SK-N-SH (cell line): ENCODE measurements around the gene VTN. TPM values are rescaled to one million over a fixed set of nuclear protein-coding genes. Genes with fewer than 3 reads are reported as not detected.

Experiments used
- CTCF ChIA-PET: fragments of 300-600, 350-600 bp; formaldehyde crosslinking; extraction: SDS; loops from one replicate; lab custom pipeline; 2021; lab: Yijun Ruan, JAX
- POLR2A ChIA-PET: fragments of 350-600 bp; sonication (Branson Sonifier 250); formaldehyde crosslinking; extraction: SDS; loops from one replicate; lab custom pipeline; 2020; ENCODE audit warnings: antibody characterized with exemption, inconsistent platforms; lab: Yijun Ruan, JAX
- DNase-seq: peaks from one replicate; pipeline ENCODE4 v3.0.0; 2012
- H2AFZ ChIP-seq: fragments of 200-600 bp; sonication (generic); 2 replicates; pipeline ENCODE4 v1.8.1; 2016; ENCODE audit warnings: antibody characterized with exemption, mild to moderate bottlenecking, low read depth
- H3F3A ChIP-seq: fragments of 200-600 bp; sonication (generic); replicated peaks from 2 replicates; pipeline ENCODE3; 2016; ENCODE audit warnings: antibody characterized with exemption, mild to moderate bottlenecking; ENCODE audit not compliant: insufficient read depth
- H3K27ac ChIP-seq, 2 experiments: fragments of 200-500 bp in 1 of 2; fragments of 200-600 bp in 1 of 2; sonication (Bioruptor generic) in 1 of 2; sonication (generic), shearing (Covaris generic) in 1 of 2; 2 replicates each; pipeline versions ENCODE4 v1.5.1 to v1.6.1; 2014 to 2016; ENCODE audit warnings: low read depth in 2 of 2, inconsistent platforms in 1 of 2, low read length in 1 of 2, mild to moderate bottlenecking in 1 of 2, mixed read lengths in 1 of 2
- H3K27me3 ChIP-seq: fragments of 200-600 bp; sonication (generic), shearing (Covaris generic); 2 replicates; pipeline ENCODE4 v1.6.1; 2016; ENCODE audit warnings: mixed run types; ENCODE audit not compliant: insufficient read depth
- H3K36me3 ChIP-seq, 2 experiments: fragments of 200-500 bp in 1 of 2; fragments of 200-600 bp in 1 of 2; sonication (Bioruptor generic) in 1 of 2; sonication (generic) in 1 of 2; replicated peaks in 1 of 2; 2 replicates each; pipeline versions ENCODE3 to v1.5.1; 2014 to 2016; ENCODE audit warnings: low read length in 1 of 2, mild to moderate bottlenecking in 1 of 2; ENCODE audit not compliant: insufficient read depth in 2 of 2, control insufficient read depth in 1 of 2
- H3K4me1 ChIP-seq, 2 experiments: fragments of 200-500 bp in 1 of 2; fragments of 200-600 bp in 1 of 2; sonication (Bioruptor generic) in 1 of 2; sonication (generic), shearing (Covaris generic) in 1 of 2; 2 replicates each; pipeline versions ENCODE4 v1.5.1 to v1.6.1; 2014 to 2016; ENCODE audit warnings: low read depth in 1 of 2, low read length in 1 of 2, mixed run types in 1 of 2; ENCODE audit not compliant: insufficient read depth in 2 of 2, control insufficient read depth in 1 of 2
- H3K4me2 ChIP-seq: fragments of 200-600 bp; sonication (generic), shearing (Covaris generic); 2 replicates; pipeline ENCODE4 v1.6.1; 2017; ENCODE audit warnings: mixed run types
- H3K4me3 ChIP-seq, 2 experiments: fragments of 200-500 bp in 1 of 2; fragments of 200-600 bp in 1 of 2; sonication (Bioruptor generic) in 1 of 2; sonication (generic), shearing (Covaris generic) in 1 of 2; 2 replicates each; pipeline versions ENCODE4 v1.5.1 to v1.8.1; 2014 to 2016; ENCODE audit warnings: low read depth in 2 of 2, inconsistent platforms in 1 of 2, low read length in 1 of 2, mild to moderate bottlenecking in 1 of 2, mixed read lengths in 1 of 2, moderate library complexity in 1 of 2
- H3K79me2 ChIP-seq: fragments of 200-600 bp; sonication (generic); 2 replicates; pipeline ENCODE4 v1.8.1; 2017; ENCODE audit warnings: mild to moderate bottlenecking; ENCODE audit not compliant: insufficient read depth
- H3K9ac ChIP-seq: fragments of 200-600 bp; sonication (generic); 2 replicates; pipeline ENCODE4 v1.6.1; 2017; ENCODE audit warnings: mixed run types
- H3K9me2 ChIP-seq: fragments of 200-600 bp; sonication (generic); 2 replicates; pipeline ENCODE4 v1.6.1; 2017; ENCODE audit warnings: mixed run types
- H3K9me3 ChIP-seq: fragments of 200-600 bp; sonication (generic); 2 replicates; pipeline ENCODE4 v1.6.1; 2017; ENCODE audit warnings: mixed run types, mild to moderate bottlenecking, moderate library complexity
- H4K20me1 ChIP-seq: fragments of 200-600 bp; sonication (generic); 2 replicates; pipeline ENCODE4 v1.6.1; 2017; ENCODE audit warnings: mild to moderate bottlenecking, mixed run types; ENCODE audit not compliant: insufficient read depth
- CTCF ChIP-seq: fragments of 200-600 bp; sonication (generic); IDR thresholded peaks from 2 replicates; pipeline ENCODE4 v1.6.1; 2017; ENCODE audit warnings: antibody characterized with exemption, mild to moderate bottlenecking, moderate library complexity
- ELF1 ChIP-seq: IDR thresholded peaks from 2 replicates; pipeline ENCODE4 v1.4.0; 2012
- EP300 ChIP-seq, 2 experiments: IDR thresholded peaks; 2 replicates each; pipeline versions ENCODE4 v1.4.0 to v1.6.1; 2012; ENCODE audit warnings: borderline replicate concordance in 1 of 2, low read depth in 1 of 2, low read length in 1 of 2
- EZH2phosphoT487 ChIP-seq: fragments of 200-600 bp; sonication (generic); IDR thresholded peaks from 2 replicates; pipeline ENCODE4 v1.6.1; 2017; ENCODE audit warnings: low read depth, mixed run types, mild to moderate bottlenecking, antibody characterized with exemption, moderate library complexity, borderline replicate concordance
- FOXJ3 ChIP-seq: sonication (generic); formaldehyde crosslinking; IDR thresholded peaks from 2 replicates; pipeline ENCODE4 v1.5.1; 2020; ENCODE audit warnings: mild to moderate bottlenecking, missing genetic modification reagents
- FOXM1 ChIP-seq: IDR thresholded peaks from 2 replicates; pipeline ENCODE4 v1.4.0; 2012; ENCODE audit warnings: low read depth, mild to moderate bottlenecking
- IRF3 ChIP-seq: fragments of 150-350 bp; IDR thresholded peaks from 2 replicates; pipeline ENCODE4 v1.6.1; 2016; ENCODE audit warnings: mild to moderate bottlenecking, low read depth, low read length
- JUND ChIP-seq: IDR thresholded peaks from 2 replicates; pipeline ENCODE4 v1.4.0; 2012
- MAX ChIP-seq: IDR thresholded peaks from 2 replicates; pipeline ENCODE4 v1.4.0; 2012; ENCODE audit warnings: low read depth
- MEF2A ChIP-seq: IDR thresholded peaks from 2 replicates; pipeline ENCODE4 v1.4.0; 2012; ENCODE audit warnings: low read depth, borderline replicate concordance
- NRF1 ChIP-seq: IDR thresholded peaks from 2 replicates; pipeline ENCODE4 v1.6.1; 2012; ENCODE audit warnings: low read depth, mild to moderate bottlenecking, low read length
- RCOR1 ChIP-seq: fragments of 150-350 bp; IDR thresholded peaks from 2 replicates; pipeline ENCODE4 v1.6.1; 2017; ENCODE audit warnings: antibody characterized with exemption, low read length
- REST ChIP-seq: IDR thresholded peaks from 2 replicates; pipeline ENCODE4 v1.6.1; 2012; ENCODE audit warnings: mild to moderate bottlenecking, low read depth, low read length, moderate library complexity
- RFX5 ChIP-seq: IDR thresholded peaks from 2 replicates; pipeline ENCODE4 v1.6.1; 2012; ENCODE audit warnings: mild to moderate bottlenecking, improper control_type of control experiment, low read length
- RXRA ChIP-seq: IDR thresholded peaks from 2 replicates; pipeline ENCODE4 v1.4.0; 2012; ENCODE audit warnings: low read depth, mild to moderate bottlenecking, borderline replicate concordance
- SIN3A ChIP-seq: IDR thresholded peaks from 2 replicates; pipeline ENCODE4 v1.6.1; 2012; ENCODE audit warnings: low read depth, mild to moderate bottlenecking, low read length, moderate library complexity, borderline replicate concordance
- SMC3 ChIP-seq: IDR thresholded peaks from 2 replicates; pipeline ENCODE4 v1.6.1; 2012; ENCODE audit warnings: low read depth, low read length, improper control_type of control experiment
- USF1 ChIP-seq: IDR thresholded peaks from 2 replicates; pipeline ENCODE4 v1.4.0; 2012; ENCODE audit warnings: low read depth, borderline replicate concordance
- YY1 ChIP-seq: IDR thresholded peaks from 2 replicates; pipeline ENCODE4 v1.4.0; 2012; ENCODE audit warnings: low read depth, mild to moderate bottlenecking
- ZBTB33 ChIP-seq: IDR thresholded peaks from 2 replicates; pipeline ENCODE4 v1.4.0; 2012; ENCODE audit warnings: low read depth, borderline replicate concordance
- WGBS: methylation state at CpG from one replicate; pipeline ENCODE4 v1.1.6; 2017; ENCODE audit warnings: low lambda C conversion rate; 5-methylcytosine and 5-hydroxymethylcytosine counted together
- polyA plus RNA-seq, 3 experiments: library from polyadenylated mRNA; depleted of rRNA; stranded (reverse); fragments of >200 nt; gene quantifications; 2 replicates each; pipeline ENCODE4 v1.2.3, GENCODE V29; 2012

VTN gene
- polyA plus RNA-seq, 1 of the 3 experiments (the other 2 are of a cell fraction), result 1.2 TPM

- ChIA-PET POLR2A (no interaction called here), CTCF (no interaction called here)
- H4K20me1 ChIP-seq, result 0 out of 2 replicates have a peak, but pooled peaks cover 2% of the 10 kb centered on the region
- peaks cover 1 to 9% of the 10 kb centered on the region in 2 experiments; a peak in 2 of 4 replicates for H3K4me1 ChIP-seq
- peaks cover 26 to 28% of the 10 kb centered on the region in 2 experiments for H3K36me3 ChIP-seq
- H3K4me2 ChIP-seq, result no peak overlapping the region
- peaks cover 11% of the 10 kb centered on the region; the same call in 1 of the 2 replicates for H3K79me2 ChIP-seq
- no peaks in the 10 kb centered on the region for H3K9me2 ChIP-seq
- no peak overlapping the region for H3K9ac ChIP-seq
- H3K27ac ChIP-seq, result no peak overlapping the region
- TF ChIP-seq EP300 (IDR thresholded peaks at IDR 0.05; ENCODE audit: borderline replicate concordance in 1 of 2, low read depth in 1 of 2, low read length in 1 of 2), result no peak
- TF ChIP-seq YY1, result no peak
- TF ChIP-seq IRF3, result no peak
- TF ChIP-seq MEF2A, result no peak
- no peak for TF ChIP-seq MAX
- TF ChIP-seq NRF1, result no peak
- TF ChIP-seq RFX5, result no peak
- no peak for TF ChIP-seq USF1
- no peak for TF ChIP-seq FOXM1
- TF ChIP-seq FOXJ3, result no peak
- no peak for TF ChIP-seq ZBTB33
- TF ChIP-seq CTCF, result no peak
- no peak for TF ChIP-seq EZH2phosphoT487
- no peak for TF ChIP-seq RCOR1
- no peak for TF ChIP-seq REST
- TF ChIP-seq ELF1, result no peak
- TF ChIP-seq SMC3, result no peak
- no peak for TF ChIP-seq RXRA
- TF ChIP-seq SIN3A, result no peak
- no peak for TF ChIP-seq JUND
- H2AFZ ChIP-seq, result no peak overlapping the region
- no peaks in the 10 kb centered on the region for H3K9me3 ChIP-seq
- no peak for DNase-seq
- H3K27me3 ChIP-seq, result no peaks in the 10 kb centered on the region
- no peaks in the 10 kb centered on the region for H3F3A ChIP-seq
- WGBS, result 97% methylated on average over 6 of the region's 8 CpGs
- H3K4me3 ChIP-seq, result no peak overlapping the region
Observed at GRCh38 chr17:28385406-28385805, 15.3 kb upstream of the VTN start.
